H1 (cell line): ENCODE data around the gene G6PC3. TPM values are rescaled to one million over a fixed set of nuclear protein-coding genes. Genes with fewer than 3 reads are reported as not detected.

ENCODE experiments used
- CTCF ChIA-PET: fragments of 300-600 bp; sonication (Branson Sonifier 250); formaldehyde crosslinking; loops from one replicate; lab custom pipeline; 2021; ENCODE audit not compliant: partially characterized antibody; lab: Charles Lee
- POLR2A ChIA-PET: fragments of 300-600 bp; sonication (Branson Sonifier 250); formaldehyde crosslinking; loops from one replicate; lab custom pipeline; 2021; ENCODE audit warnings: inconsistent platforms; ENCODE audit not compliant: partially characterized antibody; lab: Charles Lee
- DNase-seq, 2 experiments: peaks; one replicate each; pipeline versions ENCODE4 v3.0.0 to v3.0.0-alpha.2; 2010 to 2022; ENCODE audit warnings: low spot score in 2 of 2, low read depth in 1 of 2, mixed read lengths in 1 of 2
- FAIRE-seq: peaks from 2 replicates; lab custom pipeline; 2011; peaks lifted over from hg19 to GRCh38; lab: Jason Lieb, UNC
- H2AFZ ChIP-seq: 2 replicates; pipeline ENCODE4 v1.8.1; 2012; ENCODE audit warnings: low read length, inconsistent platforms
- H2AK5ac ChIP-seq: 2 replicates; pipeline ENCODE4 v1.6.1; 2013; ENCODE audit warnings: low read depth, low read length
- H2BK120ac ChIP-seq: replicated peaks from 2 replicates; pipeline ENCODE3; 2013; ENCODE audit warnings: low read depth, low read length, inconsistent platforms
- H2BK12ac ChIP-seq: 2 replicates; pipeline ENCODE4 v1.6.1; 2013; ENCODE audit warnings: low read depth, low read length
- H2BK15ac ChIP-seq: 2 replicates; pipeline ENCODE4 v1.6.1; 2013; ENCODE audit warnings: low read length
- H2BK20ac ChIP-seq: 2 replicates; pipeline ENCODE4 v1.6.1; 2013; ENCODE audit warnings: low read length
- H2BK5ac ChIP-seq: 2 replicates; pipeline ENCODE4 v1.6.1; 2013; ENCODE audit warnings: low read depth, low read length
- H3K14ac ChIP-seq: 2 replicates; pipeline ENCODE4 v1.6.1; 2013; ENCODE audit warnings: inconsistent platforms; ENCODE audit not compliant: insufficient read length
- H3K18ac ChIP-seq: 2 replicates; pipeline ENCODE4 v1.6.1; 2013; ENCODE audit warnings: low read length; ENCODE audit errors: extremely low read depth
- H3K23ac ChIP-seq: 2 replicates; pipeline ENCODE4 v1.6.1; 2013; ENCODE audit warnings: inconsistent platforms; ENCODE audit not compliant: insufficient read length
- H3K23me2 ChIP-seq: 2 replicates; pipeline ENCODE4 v1.6.1; 2013; ENCODE audit warnings: low read depth, low read length
- H3K27ac ChIP-seq: 2 replicates; pipeline ENCODE4 v1.6.1; 2011; ENCODE audit warnings: low read depth, low read length, inconsistent platforms
- H3K27me3 ChIP-seq, 4 experiments: replicated peaks in 1 of 4; 1 replicate in 1 of 4; 2 replicates in 3 of 4; pipeline versions ENCODE4 v1.6.1 to v1.8.1; 2011 to 2013; ENCODE audit warnings: low read length in 3 of 4, mild to moderate bottlenecking in 3 of 4, inconsistent platforms in 2 of 4, mixed read lengths in 2 of 4, moderate library complexity in 1 of 4; ENCODE audit not compliant: control insufficient read depth in 3 of 4, insufficient read depth in 3 of 4; ENCODE audit errors: extremely low read depth in 1 of 4
- H3K36me3 ChIP-seq, 4 experiments: 2 replicates each; pipeline versions ENCODE4 v1.6.1 to v1.8.1; 2011 to 2013; ENCODE audit warnings: mild to moderate bottlenecking in 4 of 4, low read length in 3 of 4, moderate library complexity in 2 of 4, control low read depth in 1 of 4, inconsistent platforms in 1 of 4; ENCODE audit not compliant: insufficient read depth in 4 of 4, control insufficient read depth in 2 of 4
- H3K4ac ChIP-seq: replicated peaks from 2 replicates; pipeline ENCODE3; 2013; ENCODE audit warnings: low read length, low read depth, mixed read lengths, inconsistent platforms; ENCODE audit not compliant: insufficient read length
- H3K4me1 ChIP-seq, 4 experiments: replicated peaks in 1 of 4; 1 replicate in 1 of 4; 2 replicates in 3 of 4; pipeline versions ENCODE4 v1.6.1 to v1.8.1; 2011 to 2013; ENCODE audit warnings: low read length in 3 of 4, inconsistent platforms in 2 of 4, mixed read lengths in 1 of 4; ENCODE audit not compliant: insufficient read depth in 4 of 4, control insufficient read depth in 3 of 4
- H3K4me2 ChIP-seq, 2 experiments: 2 replicates each; pipeline versions ENCODE4 v1.6.1 to v1.8.1; 2011 to 2013; ENCODE audit warnings: low read depth in 2 of 2, low read length in 2 of 2, control low read depth in 1 of 2, inconsistent platforms in 1 of 2, mild to moderate bottlenecking in 1 of 2; ENCODE audit not compliant: insufficient read depth in 1 of 2
- H3K4me3 ChIP-seq, 4 experiments: fragments of 200-600, 300-600 bp in 1 of 4; sonication (generic), shearing (Covaris generic), sonication (Bioruptor Twin) in 1 of 4; 2 replicates each; pipeline versions ENCODE4 v1.5.1 to v1.8.1; 2011 to 2016; ENCODE audit warnings: low read length in 4 of 4, low read depth in 3 of 4, control low read depth in 2 of 4, inconsistent platforms in 2 of 4, mild to moderate bottlenecking in 2 of 4, mixed read lengths in 1 of 4, moderate library complexity in 1 of 4; ENCODE audit not compliant: insufficient read depth in 2 of 4; ENCODE audit errors: extremely low read depth in 1 of 4
- H3K56ac ChIP-seq: replicated peaks from 2 replicates; pipeline ENCODE3; 2013; ENCODE audit warnings: low read depth, mild to moderate bottlenecking, mixed read lengths, low read length, inconsistent platforms; ENCODE audit not compliant: insufficient read length
- H3K79me1 ChIP-seq: 2 replicates; pipeline ENCODE4 v1.6.1; 2013; ENCODE audit warnings: low read depth, low read length, control low read depth
- H3K79me2 ChIP-seq, 2 experiments: 2 replicates each; pipeline versions ENCODE4 v1.6.1 to v1.8.1; 2012 to 2013; ENCODE audit warnings: low read length in 2 of 2, mild to moderate bottlenecking in 2 of 2, inconsistent platforms in 1 of 2; ENCODE audit not compliant: insufficient read depth in 2 of 2, control insufficient read depth in 1 of 2
- H3K9ac ChIP-seq, 4 experiments: replicated peaks in 1 of 4; 1 replicate in 1 of 4; 2 replicates in 3 of 4; pipeline versions ENCODE4 v1.6.1 to v1.8.1; 2011 to 2013; ENCODE audit warnings: low read depth in 3 of 4, low read length in 3 of 4, control low read depth in 2 of 4, mild to moderate bottlenecking in 2 of 4, moderate library complexity in 2 of 4, inconsistent platforms in 1 of 4; ENCODE audit errors: extremely low read depth in 1 of 4
- H3K9me3 ChIP-seq, 2 experiments: 2 replicates each; pipeline versions ENCODE4 v1.6.1 to v1.8.1; 2012 to 2013; ENCODE audit warnings: mild to moderate bottlenecking in 2 of 2, moderate library complexity in 2 of 2, control low read depth in 1 of 2, inconsistent platforms in 1 of 2, low read depth in 1 of 2, low read length in 1 of 2, mixed read lengths in 1 of 2; ENCODE audit not compliant: insufficient read depth in 2 of 2
- H4K20me1 ChIP-seq, 2 experiments: replicated peaks in 1 of 2; 2 replicates each; pipeline versions ENCODE3 to v1.8.1; 2011 to 2013; ENCODE audit warnings: inconsistent platforms in 2 of 2, low read length in 2 of 2, mild to moderate bottlenecking in 1 of 2; ENCODE audit not compliant: insufficient read depth in 2 of 2, control insufficient read depth in 1 of 2
- H4K5ac ChIP-seq: 2 replicates; pipeline ENCODE4 v1.6.1; 2013; ENCODE audit warnings: low read length, low read depth, mixed read lengths, inconsistent platforms; ENCODE audit not compliant: insufficient read length
- H4K8ac ChIP-seq: 2 replicates; pipeline ENCODE4 v1.8.0; 2013; ENCODE audit warnings: mild to moderate bottlenecking, moderate library complexity, low read length, inconsistent platforms; ENCODE audit not compliant: insufficient read depth; ENCODE audit errors: extremely low read depth
- H4K91ac ChIP-seq: replicated peaks from 2 replicates; pipeline ENCODE3; 2013; ENCODE audit warnings: low read length, mixed read lengths, inconsistent platforms; ENCODE audit not compliant: insufficient read length
- ASH2L ChIP-seq: fragments of 200-600, 300-600 bp; sonication (generic); IDR thresholded peaks from one replicate; pipeline ENCODE4 v1.7.1; 2017; ENCODE audit warnings: low read length
- BRCA1 ChIP-seq: IDR thresholded peaks from 2 replicates; pipeline ENCODE4 v1.6.1; 2012; ENCODE audit warnings: low read depth, low read length, improper control_type of control experiment
- CTBP2 ChIP-seq: IDR thresholded peaks from 2 replicates; pipeline ENCODE4 v1.7.0; 2011; ENCODE audit warnings: borderline replicate concordance, mild to moderate bottlenecking, moderate library complexity, mixed read lengths, low read length; ENCODE audit not compliant: insufficient read depth, insufficient read length
- HDAC6 ChIP-seq: IDR thresholded peaks from one replicate; pipeline ENCODE4 v1.7.1; 2012; ENCODE audit warnings: low read depth, mild to moderate bottlenecking, inconsistent platforms, low read length, moderate library complexity
- SP2 ChIP-seq: IDR thresholded peaks from 2 replicates; pipeline ENCODE4 v1.6.1; 2012; ENCODE audit warnings: mild to moderate bottlenecking, low read length, inconsistent platforms
- SUZ12 ChIP-seq: fragments of 200-600 bp; sonication (generic); IDR thresholded peaks from 2 replicates; pipeline ENCODE4 v1.6.1; 2012; ENCODE audit warnings: mild to moderate bottlenecking, inconsistent platforms, low read length, moderate library complexity, mixed read lengths
- WGBS, 2 experiments: shearing (Covaris generic) in 1 of 2; methylation state at CpG; one replicate each; pipeline versions ENCODE4 v1.1.6 to v1.1.7; 2013 to 2015; ENCODE audit warnings: low lambda C conversion rate in 2 of 2, mixed read lengths in 2 of 2, inconsistent platforms in 1 of 2, low coverage in 1 of 2, missing lambda C conversion rate in 1 of 2; ENCODE audit not compliant: insufficient replicate concordance in 2 of 2, insufficient coverage in 1 of 2, insufficient read length in 1 of 2; ENCODE audit errors: extremely low coverage in 1 of 2, missing lambda C conversion rate in 1 of 2; 5-methylcytosine and 5-hydroxymethylcytosine counted together
- polyA plus RNA-seq, 7 experiments: library from polyadenylated mRNA; depleted of rRNA in 3 of 7; stranded (reverse) in 5 of 7; unstranded in 2 of 7; fragments of >200 nt in 5 of 7; fragments of 200-250 nt in 2 of 7; gene quantifications; 1 replicate in 5 of 7; 2 replicates in 1 of 7; 4 replicates in 1 of 7; pipeline versions ENCODE4 v1.2.1 to v1.2.3, GENCODE V29; 2011 to 2013; ENCODE audit warnings: missing spikeins in 2 of 7, mixed read lengths in 2 of 7
- total RNA-seq: library from RNA; stranded (reverse); fragmentation: NEBNext Ultra II Directional; extraction: Animal tissue kit (Norgen Biotek cat#: 25700); gene quantifications from 2 replicates; pipeline ENCODE4 v1.2.1, GENCODE V29; 2021

G6PC3 gene
- total and polyA plus RNA-seq, 2 of the 8 experiments (the other 6 are each of a cell fraction or from before 2014, with no cell fraction given), result 104 to 343 TPM

DNA sequence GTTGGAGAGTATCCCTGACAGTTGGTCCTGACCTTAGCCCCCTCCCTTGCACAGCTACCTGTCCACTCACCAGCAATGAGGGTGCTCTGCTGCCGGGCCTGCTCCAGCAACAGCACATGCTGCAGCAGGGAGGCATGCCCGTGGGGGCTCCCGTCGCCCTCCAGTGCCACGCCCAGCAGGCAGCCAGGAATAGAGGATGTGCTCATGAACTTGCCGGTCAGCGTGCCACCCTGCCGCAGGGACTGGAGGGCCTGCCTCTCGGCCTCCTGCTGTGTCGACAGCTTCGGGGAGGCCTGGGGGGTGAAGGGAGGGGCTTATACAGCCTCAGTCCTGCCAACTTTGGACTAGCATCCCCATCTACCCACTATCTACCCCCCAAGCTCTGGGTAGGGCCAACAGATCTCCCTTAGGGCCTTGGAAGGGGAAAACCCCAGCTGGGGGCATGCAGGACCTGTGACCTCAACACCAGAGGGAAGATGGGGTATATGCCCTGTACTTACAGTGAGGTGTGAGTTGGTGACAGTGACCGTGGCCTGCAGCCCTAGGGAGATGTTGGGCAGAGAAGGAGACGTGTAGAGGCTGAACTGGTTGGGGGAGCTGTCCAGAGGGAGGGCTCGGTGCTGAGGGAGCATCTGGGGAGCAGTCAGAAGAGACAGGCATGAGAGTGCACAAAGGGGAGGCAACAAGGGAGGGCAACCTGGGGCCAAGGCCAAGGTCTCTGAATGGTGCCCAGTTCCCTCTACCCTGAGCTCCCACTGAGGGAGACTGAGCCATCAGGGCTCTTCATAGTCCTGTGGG is 20.9 kb downstream of the G6PC3 start:
- Histone ChIP-seq H3K9me3 (no peaks in the 10 kb centered on the region), H3K27ac (no peak overlapping the region), H3K56ac (no peak overlapping the region), H2AK5ac (0 out of 2 replicates have a peak overlapping the region, but pooled peaks have one; percentile 4), H3K4me1 (peaks cover 5 to 18% (median 13%) of the 10 kb centered on the region in 4 experiments), H3K79me1 (peaks cover 3% of the 10 kb centered on the region; the same call in 1 of the 2 replicates), H4K91ac (no peak overlapping the region), H2BK5ac (no peak overlapping the region; the same call in 1 of the 2 replicates), H3K4me3 (no peak overlapping the region), H2BK120ac (no peak overlapping the region), H3K23me2 (peaks cover 6% of the 10 kb centered on the region), H2BK12ac (no peak overlapping the region), H3K9ac (no peak overlapping the region), H3K27me3 (no peaks in the 10 kb centered on the region), H4K8ac (no peak overlapping the region), H4K5ac (no peak overlapping the region), H2AFZ (no peak overlapping the region), H2BK15ac (no peak overlapping the region), H3K36me3 (peaks cover 4 to 17% (median 13%) of the 10 kb centered on the region in 4 experiments; a peak in 6 of 8 replicates), H3K79me2 (peaks cover 0 to 3% of the 10 kb centered on the region in 2 experiments; a peak in 1 of 4 replicates), H4K20me1 (no peaks in the 10 kb centered on the region), H3K18ac (no peak overlapping the region), H3K4ac (no peak overlapping the region), H2BK20ac (no peak overlapping the region), H3K14ac (no peak overlapping the region), H3K23ac (no peak overlapping the region), H3K4me2 (no peak overlapping the region)
- ChIA-PET CTCF (interaction anchor here (0.7 to 34.4 kb wide), 4 partner anchors 8 to 23 kb away, joined by 3 to 638 read pairs (median 6); partner anchors contain the start of gene HDAC5), POLR2A (interaction anchor here (1.0 to 1.4 kb wide), 5 partner anchors 8 to 32 kb away, joined by 3 to 5 read pairs (median 3); no protein-coding TSS in a partner anchor)
- WGBS, 2 experiments, result 89% methylated on average over 14 of the region's 14 CpGs; no CpG with 5 or more reads in 1 of the 2 experiments
- no peak for DNase-seq
- no peak for FAIRE-seq
- TF ChIP-seq HDAC6, result no peak
- TF ChIP-seq SP2, result no peak
- TF ChIP-seq SUZ12, result no peak
- no peak for TF ChIP-seq CTBP2
- no peak for TF ChIP-seq ASH2L
- no peak for TF ChIP-seq BRCA1
